ENCODE measurements around the gene TMEM131L.
"Not testable (repeated sequence)": the region's sequence is repeated elsewhere in the genome, so short reads cannot be mapped to it uniquely, and the experiment has no call there.

Gene TMEM131L

GRCh38 chr4:153553819-153554170 is 87.6 kb downstream of the TMEM131L start:
- H3K4me3 ChIP-seq (replicated peaks; ENCODE audit: low read depth, low read length): no peak overlapping the region
- no peak for DNase-seq (ENCODE audit: extremely low read depth, low read depth)
- no peak for TF ChIP-seq CTCF (IDR thresholded peaks at IDR 0.05; ENCODE audit: low read depth, low read length, missing control alignments)

- no peak for TF ChIP-seq CTCF (IDR thresholded peaks at IDR 0.05; ENCODE audit: low read depth, low read length, missing control alignments)
- peak; percentile 48 for DNase-seq (ENCODE audit: extremely low read depth, low read depth)
- H3K4me3 ChIP-seq (replicated peaks; ENCODE audit: low read depth, low read length): no peak overlapping the region
Observed at GRCh38 chr4:153555730-153556434, 89.7 kb downstream of the TMEM131L start.

GRCh38 chr4:153556435-153556815 is 90.3 kb downstream of the TMEM131L start:
- TF ChIP-seq CTCF (IDR thresholded peaks at IDR 0.05; ENCODE audit: low read depth, low read length, missing control alignments): no peak
- no peak for DNase-seq (ENCODE audit: extremely low read depth, low read depth)
- no peak overlapping the region for H3K4me3 ChIP-seq (replicated peaks; ENCODE audit: low read depth, low read length)

GRCh38 chr4:153560908-153561307 is 94.7 kb downstream of the TMEM131L start:
- TF ChIP-seq CTCF (IDR thresholded peaks at IDR 0.05; ENCODE audit: low read depth, low read length, missing control alignments): no peak
- DNase-seq (ENCODE audit: extremely low read depth, low read depth): no peak
- no peak overlapping the region for H3K4me3 ChIP-seq (replicated peaks; ENCODE audit: low read depth, low read length)

- no peak for TF ChIP-seq CTCF (IDR thresholded peaks at IDR 0.05; ENCODE audit: low read depth, low read length, missing control alignments)
- no peak for DNase-seq (ENCODE audit: extremely low read depth, low read depth)
Observed at GRCh38 chr4:153564630-153565525, 98.7 kb downstream of the TMEM131L start.

GRCh38 chr4:153566631-153567150 is 100.5 kb downstream of the TMEM131L start:
- no peak for TF ChIP-seq CTCF (IDR thresholded peaks at IDR 0.05; ENCODE audit: low read depth, low read length, missing control alignments)
- no peak for DNase-seq (ENCODE audit: extremely low read depth, low read depth)
- H3K4me3 ChIP-seq (replicated peaks; ENCODE audit: low read depth, low read length): no peak overlapping the region

More at GRCh38 chr4:153564630-153565525, 98.7 kb downstream of the TMEM131L start:
- no peak overlapping the region for H3K4me3 ChIP-seq (replicated peaks; ENCODE audit: low read depth, low read length)

- H3K4me3 ChIP-seq (replicated peaks; ENCODE audit: low read depth, low read length); DNase-seq (ENCODE audit: extremely low read depth, low read depth): not testable (repeated sequence)
Observed at GRCh38 chr4:153567660-153568059, 101.5 kb downstream of the TMEM131L start.
